OCI-LY1 (cell line): ENCODE measurements around the gene GLP2R.

ENCODE experiments used
- CTCF ChIP-seq: fragments of 200-600 bp; sonication (generic), shearing (Covaris generic); IDR thresholded peaks from 2 replicates; pipeline ENCODE4 v1.5.1; 2017; ENCODE audit warnings: mild to moderate bottlenecking, antibody characterized with exemption, low read length, moderate library complexity, mixed read lengths
- EZH2 ChIP-seq: fragments of 200-600 bp; sonication (generic), shearing (Covaris generic); IDR thresholded peaks from 2 replicates; pipeline ENCODE4 v1.8.0; 2017; ENCODE audit warnings: borderline replicate concordance, mixed run types, mild to moderate bottlenecking, antibody characterized with exemption, low read length, moderate library complexity, mixed read lengths

- peak; percentile 78 for TF ChIP-seq CTCF
- TF ChIP-seq EZH2 = no peak
Observed at GRCh38 chr17:9924735-9925191, 99.0 kb downstream of the GLP2R start.
